IgD-negative memory B cell (primary cell): ENCODE measurements around the gene SLC6A9. TPM values are rescaled to one million over a fixed set of nuclear protein-coding genes. Genes with fewer than 3 reads are reported as not detected.

ENCODE experiments used
- H3K27ac Mint-ChIP-seq, 3 donors: one replicate each; pipeline ENCODE4 v1.8.0; 2020 to 2022; ENCODE audit warnings: mild to moderate bottlenecking in 3 of 3, mixed read lengths in 3 of 3, moderate library complexity in 1 of 3
- H3K27me3 Mint-ChIP-seq: one replicate; pipeline ENCODE4 v1.8.0; 2021; ENCODE audit warnings: mixed read lengths
- H3K36me3 Mint-ChIP-seq: one replicate; pipeline ENCODE4 v1.8.0; 2020; ENCODE audit warnings: mild to moderate bottlenecking, mixed read lengths
- H3K4me1 Mint-ChIP-seq, 3 donors: one replicate each; pipeline ENCODE4 v1.8.0; 2020 to 2022; ENCODE audit warnings: mixed read lengths in 3 of 3, mild to moderate bottlenecking in 1 of 3
- H3K4me3 Mint-ChIP-seq, 4 donors: one replicate each; pipeline ENCODE4 v1.8.0; 2020 to 2022; ENCODE audit warnings: mild to moderate bottlenecking in 4 of 4, mixed read lengths in 4 of 4, moderate library complexity in 3 of 4
- H3K9me3 Mint-ChIP-seq, 3 donors: one replicate each; pipeline ENCODE4 v1.8.0; 2020 to 2021; ENCODE audit warnings: mixed read lengths in 3 of 3, mild to moderate bottlenecking in 1 of 3
- polyA plus RNA-seq: library from polyadenylated mRNA; unstranded; fragments of 300-500 nt; fragmentation: Illumina TruSeq; gene quantifications from one replicate; pipeline ENCODE4 v1.2.3, GENCODE V29; 2021

SLC6A9 gene
- polyA plus RNA-seq, 1 donor from 2014 or later: 0.19 TPM

DNA sequence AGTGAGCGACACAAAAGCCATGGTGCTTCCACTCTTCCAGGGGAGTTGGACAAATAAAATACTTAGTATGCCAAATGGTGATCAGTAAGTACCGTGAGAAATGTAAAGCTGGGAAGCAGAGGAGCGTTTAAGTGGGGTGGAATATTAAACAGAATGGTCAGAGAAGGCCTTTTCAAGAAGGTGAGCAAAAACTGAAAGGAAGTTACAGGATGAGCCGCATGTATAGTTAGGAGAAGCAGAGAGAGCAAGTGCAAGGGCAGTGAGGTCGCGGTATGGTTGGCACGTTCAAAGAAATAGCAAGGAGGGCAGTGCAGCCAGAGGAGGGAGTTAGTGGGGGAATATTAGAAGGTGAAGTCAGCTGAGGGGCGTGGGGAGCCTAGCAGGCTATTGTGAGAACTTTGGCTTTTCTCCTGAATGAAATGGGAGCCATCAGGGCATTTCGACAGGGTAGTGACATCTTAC lies 57.2 kb downstream of the SLC6A9 start:
- peaks cover 5% of the 10 kb centered on the region for H3K36me3 Mint-ChIP-seq

DNA sequence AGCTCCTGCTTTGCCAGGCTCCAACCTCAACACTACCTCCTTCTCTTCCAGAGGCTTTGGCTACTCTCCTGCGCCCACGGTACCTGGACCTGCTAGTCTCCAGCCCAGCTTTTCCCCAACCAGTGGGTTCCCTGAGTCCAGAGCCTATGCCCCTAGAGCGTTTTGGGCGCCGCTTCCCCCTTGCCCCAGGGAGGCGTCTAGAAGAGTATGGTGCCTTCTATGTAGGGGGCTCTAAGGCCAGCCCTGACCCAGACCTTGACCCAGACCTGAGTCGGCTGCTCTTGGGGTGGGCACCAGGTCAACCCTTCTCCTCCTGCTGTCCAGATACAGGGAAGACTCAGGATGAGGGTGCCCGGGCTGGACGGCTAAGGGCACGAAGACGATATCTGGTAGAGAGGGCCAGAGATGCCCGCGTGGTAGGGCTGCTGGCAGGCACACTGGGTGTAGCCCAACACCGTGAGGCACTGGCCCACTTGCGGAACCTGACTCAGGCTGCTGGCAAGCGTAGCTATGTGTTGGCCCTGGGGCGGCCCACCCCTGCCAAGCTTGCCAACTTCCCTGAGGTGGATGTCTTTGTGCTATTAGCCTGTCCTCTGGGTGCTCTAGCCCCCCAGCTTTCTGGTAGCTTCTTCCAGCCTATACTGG lies 59.8 kb downstream of the SLC6A9 start:
- no peaks in the 10 kb centered on the region for H3K27me3 Mint-ChIP-seq
- peaks cover 15 to 22% (median 20%) of the 10 kb centered on the region in 3 donors for H3K4me1 Mint-ChIP-seq
- no peak overlapping the region for H3K27ac Mint-ChIP-seq
- peaks cover 2% of the 10 kb centered on the region for H3K36me3 Mint-ChIP-seq
- peaks cover 0 to 2% (median 0%) of the 10 kb centered on the region in 3 donors for H3K9me3 Mint-ChIP-seq
- H3K4me3 Mint-ChIP-seq: peak overlapping the region in 3 of 4 donors; percentile 55 to 95 (median 93)

More for the DNA sequence above, 57.2 kb downstream of the SLC6A9 start:
- H3K4me1 Mint-ChIP-seq: peaks cover 29 to 43% (median 34%) of the 10 kb centered on the region in 3 donors
- peak overlapping the region; percentile 95 to 98 (median 95) for H3K27ac Mint-ChIP-seq
- H3K27me3 Mint-ChIP-seq: no peaks in the 10 kb centered on the region
- peak overlapping the region; percentile 85 to 97 (median 96) for H3K4me3 Mint-ChIP-seq
- H3K9me3 Mint-ChIP-seq: no peaks in the 10 kb centered on the region

DNA sequence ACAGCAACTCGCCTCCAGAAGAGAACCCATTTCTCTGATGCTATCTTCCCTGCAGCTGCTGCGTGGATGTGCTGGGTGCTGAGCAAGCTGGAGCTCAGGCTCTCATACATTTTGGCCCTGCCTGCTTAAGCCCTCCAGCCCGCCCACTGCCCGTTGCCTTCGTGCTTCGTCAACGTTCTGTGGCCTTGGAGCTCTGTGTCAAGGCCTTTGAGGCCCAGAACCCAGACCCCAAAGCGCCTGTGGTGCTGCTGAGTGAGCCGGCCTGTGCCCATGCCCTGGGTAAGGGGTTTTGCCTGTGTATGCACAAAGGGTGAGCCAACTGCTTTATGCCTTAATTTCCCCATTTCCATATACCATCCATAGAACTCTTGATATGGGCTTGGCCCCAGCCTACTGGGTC lies 60.4 kb downstream of the SLC6A9 start:
- Mint-ChIP-seq H3K27ac (peak overlapping the region in 1 of 3 donors; percentile 40), H3K9me3 (peaks cover 0 to 2% (median 0%) of the 10 kb centered on the region in 3 donors), H3K36me3 (peaks cover 2% of the 10 kb centered on the region), H3K4me3 (peak overlapping the region; percentile 55 to 98 (median 94)), H3K27me3 (no peaks in the 10 kb centered on the region), H3K4me1 (peaks cover 15 to 18% (median 18%) of the 10 kb centered on the region in 3 donors)

DNA sequence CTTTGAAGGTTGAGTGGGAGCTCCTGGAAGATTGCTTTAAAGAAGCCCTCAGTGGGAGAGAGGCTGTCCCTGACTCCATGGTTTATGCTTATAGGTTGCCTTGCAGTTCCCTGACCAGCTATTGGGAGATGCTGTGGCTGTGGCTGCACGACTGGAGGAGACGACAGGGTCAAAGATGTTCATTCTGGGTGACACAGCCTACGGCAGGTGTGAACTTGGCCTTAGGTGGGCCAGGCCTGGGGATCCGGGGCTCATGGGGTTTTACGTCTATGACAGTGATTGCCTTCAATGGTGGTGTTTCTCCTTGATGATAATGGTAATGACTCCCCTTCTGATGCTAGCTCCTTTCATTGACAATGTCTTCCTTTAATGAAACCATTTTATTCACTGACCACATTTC lies 60.8 kb downstream of the SLC6A9 start:
- Mint-ChIP-seq H3K27me3 (no peaks in the 10 kb centered on the region), H3K27ac (peak overlapping the region in 2 of 3 donors; percentile 40 to 63), H3K9me3 (peaks cover 0 to 2% (median 0%) of the 10 kb centered on the region in 3 donors)

DNA sequence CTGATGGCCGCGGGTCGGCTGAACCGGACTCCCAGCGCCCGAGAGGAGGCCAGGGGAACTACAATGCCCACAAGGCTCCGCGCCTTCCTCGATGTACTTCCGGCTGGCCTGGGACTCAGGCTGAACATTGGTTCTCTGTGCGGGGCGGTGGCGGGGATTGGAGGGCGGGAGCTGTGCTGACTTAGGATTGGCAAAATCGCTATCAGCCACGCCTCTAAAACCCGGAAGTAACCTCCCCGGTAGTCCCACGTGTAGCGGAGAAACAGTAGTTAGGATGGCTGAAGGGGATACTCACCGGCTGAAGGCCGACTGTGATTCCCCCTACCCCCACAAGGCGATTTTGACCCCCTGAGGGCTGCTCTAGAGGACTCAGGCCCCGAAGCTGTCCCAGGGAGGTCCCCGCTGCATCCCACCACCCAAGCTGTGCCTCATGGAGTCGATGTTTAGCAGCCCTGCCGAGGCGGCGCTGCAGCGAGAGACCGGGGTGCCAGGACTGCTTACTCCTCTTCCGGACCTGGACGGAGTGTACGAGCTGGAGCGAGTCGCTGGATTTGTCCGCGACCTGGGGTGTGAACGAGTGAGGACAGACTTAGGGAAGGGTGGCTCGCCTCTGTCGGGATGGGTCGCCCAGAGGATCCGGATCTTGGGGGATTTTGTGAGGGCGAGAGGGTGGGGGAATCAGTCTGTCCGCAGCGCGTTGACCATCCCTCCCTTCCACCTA lies 61.4 kb downstream of the SLC6A9 start, which contains the start of gene DPH2:
TSS of gene DPH2 (plus strand) at position 265 of the 721 bp plus-strand sequence. CDS start at position 431, 166 bp downstream.
- H3K27me3 Mint-ChIP-seq: no peaks in the 10 kb centered on the region
- peaks cover 0 to 2% (median 0%) of the 10 kb centered on the region in 3 donors for H3K9me3 Mint-ChIP-seq
- H3K27ac Mint-ChIP-seq: peak within 1 kb of the TSS; percentile 40 to 92 (median 63)
- H3K4me1 Mint-ChIP-seq: peaks cover 15 to 16% (median 16%) of the 10 kb centered on the region in 3 donors
- H3K36me3 Mint-ChIP-seq: peaks cover 2% of the 10 kb centered on the region
- H3K4me3 Mint-ChIP-seq: peak within 1 kb of the TSS; percentile 93 to 99 (median 96)

More for the DNA sequence above, 60.8 kb downstream of the SLC6A9 start:
- peaks cover 15 to 16% (median 16%) of the 10 kb centered on the region in 3 donors for H3K4me1 Mint-ChIP-seq
- H3K4me3 Mint-ChIP-seq: peak overlapping the region; percentile 93 to 99 (median 96)
- peaks cover 2% of the 10 kb centered on the region for H3K36me3 Mint-ChIP-seq

DNA sequence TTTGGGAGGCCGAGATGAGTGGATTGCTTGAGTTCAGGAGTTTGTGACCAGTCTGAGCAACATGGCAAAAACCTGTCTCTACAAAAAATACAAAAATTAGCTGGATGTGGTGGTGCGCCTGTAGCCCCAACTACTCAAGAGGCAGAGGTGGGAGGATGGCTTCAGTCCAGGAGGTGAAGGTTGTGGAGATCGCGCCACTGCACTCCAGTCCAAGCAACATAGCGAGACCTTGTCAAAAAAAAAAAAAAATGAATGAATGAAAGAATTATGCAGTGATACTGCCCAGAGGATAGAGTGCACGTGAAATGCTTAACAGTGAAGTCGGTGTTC lies 61.9 kb downstream of the SLC6A9 start:
- Mint-ChIP-seq H3K4me3 (peak overlapping the region; percentile 93 to 99 (median 96)), H3K4me1 (peaks cover 13 to 16% (median 16%) of the 10 kb centered on the region in 3 donors), H3K27me3 (no peaks in the 10 kb centered on the region), H3K9me3 (peaks cover 0 to 2% (median 0%) of the 10 kb centered on the region in 3 donors), H3K36me3 (peaks cover 2% of the 10 kb centered on the region), H3K27ac (peak overlapping the region; percentile 40 to 92 (median 63))

DNA sequence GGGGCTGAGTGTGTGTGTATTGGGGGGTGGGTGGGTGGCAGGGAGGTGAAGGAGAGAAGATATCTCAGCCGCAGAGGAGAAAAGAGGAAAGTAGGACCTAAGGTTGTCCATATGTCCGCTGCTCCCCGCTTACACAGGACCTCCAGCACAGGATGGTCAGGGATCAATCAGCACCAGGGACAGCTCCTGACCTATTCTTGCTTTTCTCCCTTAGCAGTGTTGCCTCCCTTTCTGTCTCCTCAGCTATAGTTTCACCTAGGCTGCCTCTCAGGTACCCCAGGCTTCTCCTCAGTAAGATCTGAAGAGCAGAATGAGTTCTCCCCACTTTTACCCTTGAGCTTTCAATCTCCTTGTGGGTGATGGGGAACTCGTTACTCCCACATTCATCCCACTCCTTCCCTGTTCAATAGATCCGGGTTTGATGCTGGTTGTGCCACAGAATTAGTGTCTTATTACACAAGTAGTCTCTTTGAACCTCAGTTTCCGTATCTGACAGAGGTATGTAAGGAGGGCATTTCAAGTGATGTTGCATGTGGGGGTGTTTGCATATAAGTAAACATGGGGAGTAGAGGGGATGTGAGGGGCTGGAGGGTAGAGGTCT lies 62.8 kb downstream of the SLC6A9 start:
- peaks cover 0 to 2% (median 0%) of the 10 kb centered on the region in 3 donors for H3K9me3 Mint-ChIP-seq
- H3K27ac Mint-ChIP-seq: no peak overlapping the region
- H3K27me3 Mint-ChIP-seq: no peaks in the 10 kb centered on the region
- H3K36me3 Mint-ChIP-seq: peaks cover 2% of the 10 kb centered on the region
- H3K4me1 Mint-ChIP-seq: peaks cover 7 to 16% (median 8%) of the 10 kb centered on the region in 3 donors
- peak overlapping the region in 1 of 4 donors; percentile 39 for H3K4me3 Mint-ChIP-seq

DNA sequence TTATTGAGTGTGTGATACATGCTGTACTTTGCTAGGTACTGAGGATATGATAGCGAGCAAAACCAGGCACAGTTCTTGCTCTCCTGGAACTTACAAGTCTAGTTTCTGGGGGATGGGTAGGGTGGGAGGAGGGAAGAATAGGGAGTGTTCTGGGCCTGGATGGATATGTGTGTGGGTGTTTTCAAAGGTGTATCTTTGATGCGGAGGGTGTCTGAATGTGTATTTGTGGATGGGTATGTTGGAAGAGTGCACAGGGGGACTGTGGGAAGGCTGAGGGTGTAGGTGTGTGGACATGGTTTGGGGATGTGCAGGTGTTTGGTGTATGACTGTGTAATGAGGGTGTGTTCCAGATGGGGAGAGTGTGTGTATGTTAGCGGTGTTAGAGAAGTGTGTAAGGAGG lies 65.9 kb downstream of the SLC6A9 start:
- Mint-ChIP-seq H3K36me3 (peaks cover 4% of the 10 kb centered on the region), H3K27ac (no peak overlapping the region), H3K4me3 (no peak overlapping the region), H3K27me3 (no peaks in the 10 kb centered on the region), H3K4me1 (peaks cover 3 to 8% (median 5%) of the 10 kb centered on the region in 3 donors), H3K9me3 (peaks cover 0 to 2% (median 0%) of the 10 kb centered on the region in 3 donors)

DNA sequence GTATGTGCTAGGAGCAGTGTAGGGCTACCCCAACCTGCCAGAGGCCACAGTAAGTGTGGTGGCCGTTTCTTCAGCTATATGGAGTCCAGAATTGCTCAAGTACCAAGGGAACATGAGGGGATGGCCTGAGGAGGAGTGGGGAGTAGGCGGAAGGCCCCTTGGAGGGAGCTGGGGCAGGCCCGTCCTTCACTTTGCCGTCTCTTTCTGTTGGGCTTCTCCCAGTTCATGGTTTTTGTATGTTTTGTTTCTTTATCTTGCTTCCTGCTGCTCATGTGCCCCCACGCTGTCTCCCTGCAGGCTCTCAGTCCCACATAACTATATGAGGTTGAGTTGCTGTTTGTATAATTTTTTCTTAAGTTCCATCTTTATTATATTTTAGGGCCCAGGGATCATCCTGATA lies 67.4 kb downstream of the SLC6A9 start:
- H3K9me3 Mint-ChIP-seq: peaks cover 0 to 2% (median 0%) of the 10 kb centered on the region in 3 donors
- peaks cover 4% of the 10 kb centered on the region for H3K36me3 Mint-ChIP-seq
- H3K4me1 Mint-ChIP-seq: no peaks in the 10 kb centered on the region
- H3K27ac Mint-ChIP-seq: no peak overlapping the region
- H3K27me3 Mint-ChIP-seq: no peaks in the 10 kb centered on the region
- no peak overlapping the region for H3K4me3 Mint-ChIP-seq

DNA sequence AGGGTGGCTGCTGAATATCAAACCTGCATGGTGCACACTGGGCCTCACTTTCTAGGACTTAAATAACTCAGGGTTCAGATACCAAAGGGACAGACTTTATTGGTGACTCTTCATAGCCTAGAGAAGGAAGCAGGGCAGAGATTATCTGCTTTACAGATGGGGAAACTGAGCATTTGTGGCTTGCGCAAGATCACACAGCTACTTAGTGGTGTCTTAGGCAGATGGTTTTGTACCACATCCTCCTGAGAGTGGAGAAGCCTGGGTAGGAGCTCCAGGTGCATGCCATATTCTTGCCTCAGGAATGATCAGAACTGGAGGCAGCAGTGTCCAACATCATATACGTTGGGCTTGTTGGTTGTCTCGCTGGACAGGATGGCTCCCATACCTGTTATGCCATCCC lies 68.3 kb downstream of the SLC6A9 start:
- Mint-ChIP-seq H3K27me3 (no peaks in the 10 kb centered on the region), H3K4me1 (no peaks in the 10 kb centered on the region), H3K4me3 (no peak overlapping the region)

DNA sequence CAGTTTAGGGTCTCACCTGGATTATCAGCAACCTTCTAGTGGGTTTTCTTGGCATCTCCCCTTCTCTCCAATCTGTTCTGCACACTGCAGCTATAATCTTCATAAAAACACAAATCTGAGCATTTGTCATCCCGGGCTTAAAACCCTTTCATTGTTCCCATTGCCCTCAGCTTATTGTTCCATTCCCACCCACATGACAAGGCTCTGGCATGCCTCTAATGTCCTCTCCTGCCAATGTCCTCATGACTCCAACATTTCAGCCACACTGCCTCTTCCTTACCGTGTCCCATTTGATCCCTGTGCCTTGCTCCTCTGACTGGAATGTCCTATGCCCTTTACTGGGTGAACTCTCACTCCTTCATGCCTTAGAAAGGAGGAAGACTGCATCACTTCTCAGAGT lies 68.9 kb downstream of the SLC6A9 start:
- peaks cover 2% of the 10 kb centered on the region for H3K36me3 Mint-ChIP-seq
- no peaks in the 10 kb centered on the region for H3K4me1 Mint-ChIP-seq
- H3K27ac Mint-ChIP-seq: peak overlapping the region in 1 of 3 donors; percentile 19
- H3K4me3 Mint-ChIP-seq: no peak overlapping the region
- no peaks in the 10 kb centered on the region for H3K27me3 Mint-ChIP-seq
- H3K9me3 Mint-ChIP-seq: no peaks in the 10 kb centered on the region

More for the DNA sequence above, 68.3 kb downstream of the SLC6A9 start:
- H3K27ac Mint-ChIP-seq: no peak overlapping the region
- H3K9me3 Mint-ChIP-seq: peaks cover 0 to 2% (median 0%) of the 10 kb centered on the region in 3 donors
- H3K36me3 Mint-ChIP-seq: peaks cover 2% of the 10 kb centered on the region

DNA sequence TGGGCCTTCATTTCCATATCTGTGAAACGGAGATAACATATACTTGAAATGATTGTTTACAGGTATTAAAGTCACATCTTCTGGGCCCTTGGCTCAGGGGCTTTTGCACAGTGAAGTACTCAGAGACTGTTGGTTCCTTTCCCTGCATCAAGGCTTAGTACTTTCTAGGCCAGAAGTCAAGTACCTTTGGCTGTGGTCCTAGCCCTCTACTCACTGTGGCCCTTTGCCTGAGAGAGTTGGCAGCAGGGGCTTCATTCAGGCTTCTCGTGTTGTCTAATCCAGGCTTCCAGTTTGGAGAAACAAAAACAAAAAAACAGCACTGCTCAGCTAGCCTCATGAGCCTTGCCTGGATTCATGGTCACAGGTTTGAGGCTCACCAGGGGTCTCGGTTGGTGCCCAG lies 69.6 kb downstream of the SLC6A9 start:
- H3K4me3 Mint-ChIP-seq: no peak overlapping the region
- no peaks in the 10 kb centered on the region for H3K4me1 Mint-ChIP-seq
- H3K27ac Mint-ChIP-seq: no peak overlapping the region
- peaks cover 2% of the 10 kb centered on the region for H3K36me3 Mint-ChIP-seq
- no peaks in the 10 kb centered on the region for H3K9me3 Mint-ChIP-seq
- H3K27me3 Mint-ChIP-seq: no peaks in the 10 kb centered on the region

DNA sequence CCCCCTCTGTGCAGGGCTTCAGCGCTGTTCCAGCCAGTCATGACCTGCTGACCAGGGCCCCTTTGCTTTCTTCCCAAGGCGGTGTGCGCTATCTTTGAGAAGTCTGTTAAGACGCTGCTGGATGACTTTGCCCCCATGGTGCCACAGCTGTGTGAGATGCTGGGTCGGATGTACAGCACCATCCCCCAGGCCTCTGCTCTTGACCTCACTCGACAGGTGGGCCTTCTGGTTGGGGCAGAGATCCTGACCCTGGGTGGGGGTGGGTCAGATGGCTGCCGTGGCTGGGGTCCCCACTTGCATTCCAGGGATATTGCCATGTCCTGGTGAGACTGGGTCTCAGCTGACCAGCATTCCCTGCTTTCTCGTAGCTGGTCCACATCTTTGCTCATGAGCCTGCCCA lies 70.5 kb downstream of the SLC6A9 start:
- no peak overlapping the region for H3K27ac Mint-ChIP-seq
- peaks cover 2% of the 10 kb centered on the region for H3K36me3 Mint-ChIP-seq
- H3K4me3 Mint-ChIP-seq: no peak overlapping the region
- H3K9me3 Mint-ChIP-seq: no peaks in the 10 kb centered on the region
- H3K27me3 Mint-ChIP-seq: no peaks in the 10 kb centered on the region
- no peaks in the 10 kb centered on the region for H3K4me1 Mint-ChIP-seq

DNA sequence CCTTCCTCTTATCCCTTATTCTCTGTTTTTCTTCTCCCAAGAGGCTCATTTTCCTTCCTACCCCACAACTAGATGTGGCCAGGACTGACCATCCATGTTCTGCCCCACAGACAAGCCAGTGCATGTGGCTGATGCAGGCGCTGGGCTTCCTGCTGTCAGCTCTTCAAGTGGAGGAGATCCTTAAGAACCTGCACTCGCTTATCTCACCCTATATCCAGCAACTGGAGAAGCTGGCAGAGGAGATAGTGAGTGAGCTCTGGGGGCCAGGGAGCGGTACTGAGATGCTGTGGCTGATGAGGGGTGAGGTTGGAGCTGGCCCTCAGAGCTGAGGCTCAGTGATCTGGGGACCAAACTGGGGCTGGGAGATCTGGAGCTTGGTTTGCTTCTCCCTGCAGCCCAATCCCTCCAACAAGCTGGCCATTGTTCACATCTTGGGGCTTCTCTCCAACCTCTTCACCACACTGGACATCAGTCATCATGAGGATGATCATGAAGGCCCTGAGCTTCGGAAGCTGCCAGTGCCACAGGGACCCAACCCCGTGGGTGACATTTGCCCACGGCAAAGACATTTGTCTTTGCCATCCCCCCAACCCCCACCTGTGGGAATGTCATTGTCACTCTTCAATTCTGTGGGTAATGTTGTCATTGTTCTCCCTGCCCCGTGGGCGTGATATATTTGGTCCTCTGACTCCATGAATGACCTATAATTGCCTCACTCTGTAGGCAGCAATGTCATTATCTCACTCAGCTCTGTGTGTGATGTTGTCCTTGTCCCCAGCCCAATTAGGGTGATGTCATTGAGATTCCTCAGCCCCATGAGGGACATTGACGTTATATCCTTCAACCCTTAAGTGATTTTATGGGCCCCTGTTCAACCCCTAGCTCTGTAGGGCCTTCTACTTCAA lies 72.7 kb downstream of the SLC6A9 start:
- no peaks in the 10 kb centered on the region for H3K27me3 Mint-ChIP-seq
- H3K4me1 Mint-ChIP-seq: no peaks in the 10 kb centered on the region
- no peaks in the 10 kb centered on the region for H3K9me3 Mint-ChIP-seq
- peaks cover 2% of the 10 kb centered on the region for H3K36me3 Mint-ChIP-seq
- H3K4me3 Mint-ChIP-seq: no peak overlapping the region
- H3K27ac Mint-ChIP-seq: no peak overlapping the region
